Keratinocyte (primary cell): ENCODE results near the gene LRBA. TPM values are rescaled to one million over a fixed set of nuclear protein-coding genes. Genes with fewer than 3 reads are reported as not detected.

Experiments used
- DNase-seq: peaks from one replicate; pipeline ENCODE4 v3.0.0-alpha.2; 2011; ENCODE audit warnings: low read depth, missing footprints, low spot score
- FAIRE-seq: peaks from 2 replicates; lab custom pipeline; 2011; peaks lifted over from hg19 to GRCh38; lab: Jason Lieb, UNC
- H2AFZ ChIP-seq: 2 replicates; pipeline ENCODE4 v1.6.0; 2012; ENCODE audit warnings: low read length, control low read depth, inconsistent platforms; ENCODE audit not compliant: control insufficient read depth
- H3K27ac ChIP-seq: 2 replicates; pipeline ENCODE4 v1.5.1; 2011; ENCODE audit warnings: low read length; ENCODE audit not compliant: control insufficient read depth, insufficient read depth
- H3K27me3 ChIP-seq: 3 replicates; pipeline ENCODE4 v1.6.0; 2011; ENCODE audit warnings: low read length; ENCODE audit not compliant: control insufficient read depth, insufficient read depth; ENCODE audit errors: extremely low read depth
- H3K36me3 ChIP-seq, 2 experiments: 2 replicates in 1 of 2; 3 replicates in 1 of 2; pipeline ENCODE4 v1.5.1; 2011; ENCODE audit warnings: low read length in 2 of 2, mild to moderate bottlenecking in 1 of 2; ENCODE audit not compliant: control insufficient read depth in 2 of 2, insufficient read depth in 2 of 2; ENCODE audit errors: extremely low read depth in 1 of 2
- H3K4me1 ChIP-seq: 3 replicates; pipeline ENCODE4 v1.5.1; 2011; ENCODE audit warnings: low read length; ENCODE audit not compliant: control insufficient read depth, insufficient read depth; ENCODE audit errors: extremely low read depth
- H3K4me2 ChIP-seq: 3 replicates; pipeline ENCODE4 v1.6.0; 2011; ENCODE audit warnings: low read depth, low read length; ENCODE audit not compliant: control insufficient read depth, insufficient read depth; ENCODE audit errors: extremely low read depth
- H3K4me3 ChIP-seq, 3 experiments: fragments of 200-600 bp in 1 of 3; sonication (generic) in 1 of 3; 2 replicates in 2 of 3; 3 replicates in 1 of 3; pipeline ENCODE4 v1.5.1; 2011 to 2016; ENCODE audit warnings: low read length in 3 of 3, mild to moderate bottlenecking in 3 of 3, control low read depth in 2 of 3, inconsistent platforms in 1 of 3, low read depth in 1 of 3, mixed read lengths in 1 of 3, mixed run types in 1 of 3, moderate library complexity in 1 of 3; ENCODE audit not compliant: control insufficient read depth in 2 of 3, insufficient read depth in 2 of 3; ENCODE audit errors: extremely low read depth in 1 of 3
- H3K79me2 ChIP-seq: 2 replicates; pipeline ENCODE4 v1.6.0; 2012; ENCODE audit warnings: low read length; ENCODE audit not compliant: control insufficient read depth, insufficient read depth
- H3K9ac ChIP-seq: 3 replicates; pipeline ENCODE4 v1.6.0; 2011; ENCODE audit warnings: low read length; ENCODE audit not compliant: control insufficient read depth, insufficient read depth; ENCODE audit errors: extremely low read depth
- H3K9me1 ChIP-seq: 3 replicates; pipeline ENCODE4 v1.6.0; 2011; ENCODE audit warnings: low read length; ENCODE audit not compliant: control insufficient read depth, insufficient read depth; ENCODE audit errors: extremely low read depth
- H3K9me3 ChIP-seq: 2 replicates; pipeline ENCODE4 v1.5.1; 2012; ENCODE audit warnings: low read depth, low read length; ENCODE audit not compliant: control insufficient read depth
- H4K20me1 ChIP-seq: 3 replicates; pipeline ENCODE4 v1.6.0; 2011; ENCODE audit warnings: low read length; ENCODE audit not compliant: control insufficient read depth, insufficient read depth; ENCODE audit errors: extremely low read depth
- CTCF ChIP-seq, 3 experiments: IDR thresholded peaks in 1 of 3; conservative IDR thresholded peaks in 1 of 3; optimal IDR thresholded peaks in 1 of 3; 2 replicates in 2 of 3; 3 replicates in 1 of 3; pipeline versions ENCODE3 to v1.5.1; 2011; ENCODE audit warnings: low read length in 3 of 3, mild to moderate bottlenecking in 3 of 3, moderate library complexity in 2 of 3, control low read depth in 1 of 3, inconsistent platforms in 1 of 3; ENCODE audit not compliant: insufficient read depth in 2 of 3; ENCODE audit errors: extremely low read depth in 1 of 3
- EZH2 ChIP-seq: IDR thresholded peaks from one replicate; pipeline ENCODE4 v1.6.1; 2012; ENCODE audit warnings: inconsistent platforms, mild to moderate bottlenecking, low read length, moderate library complexity
- dilution Hi-C: fragments of 300-500 bp; cut with MboI; formaldehyde crosslinking; loops from one replicate; pipeline ENCODE4 v1.7.0; 2020; ENCODE audit warnings: low sequenced_read_pairs; ENCODE audit not compliant: extremely low pct_ligation_motif_present
- polyA plus RNA-seq, 5 experiments: library from polyadenylated mRNA; depleted of rRNA in 3 of 5; stranded (reverse) in 3 of 5; stranded (forward) in 1 of 5; unstranded in 1 of 5; fragments of >200 nt; gene quantifications; 1 replicate in 1 of 5; 2 replicates in 3 of 5; 3 replicates in 1 of 5; pipeline versions ENCODE4 v1.2.1 to v1.2.3, GENCODE V29; 2011 to 2012; ENCODE audit warnings: missing spikeins in 2 of 5, low read depth in 1 of 5, low replicate concordance in 1 of 5

Gene LRBA
- polyA plus RNA-seq, 1 donor (not counting 4 experiments of a cell fraction or from before 2014, with no cell fraction given), result 35.6 TPM

GRCh38 chr4:150289198-150289597, 725.9 kb downstream of the LRBA start:
- dilution Hi-C loops, result no loop called here
- Histone ChIP-seq H3K4me1 (no peaks in the 10 kb centered on the region), H3K27me3 (no peaks in the 10 kb centered on the region), H3K79me2 (no peaks in the 10 kb centered on the region), H3K4me3 (no peak overlapping the region), H3K9me1 (no peaks in the 10 kb centered on the region), H2AFZ (no peak overlapping the region), H4K20me1 (no peaks in the 10 kb centered on the region), H3K36me3 (peaks cover 0 to 2% of the 10 kb centered on the region in 2 experiments), H3K27ac (no peak overlapping the region), H3K9ac (no peak overlapping the region), H3K9me3 (no peaks in the 10 kb centered on the region), H3K4me2 (no peak overlapping the region)
- TF ChIP-seq EZH2 (no peak), CTCF (optimal IDR thresholded peaks at IDR 0.05 in 1 of 3, IDR thresholded peaks at IDR 0.05 in 1 of 3, conservative IDR thresholded peaks at IDR 0.05 in 1 of 3; ENCODE audit: extremely low read depth in 1 of 3, insufficient read depth in 2 of 3, low read length in 3 of 3) (no peak)
- no peak for DNase-seq
- no peak for FAIRE-seq

GRCh38 chr4:150286656-150287055, 728.4 kb downstream of the LRBA start:
- H3K9me1 ChIP-seq, result no peaks in the 10 kb centered on the region
- no peak overlapping the region for H2AFZ ChIP-seq
- FAIRE-seq, result no peak
- H4K20me1 ChIP-seq, result no peaks in the 10 kb centered on the region
- no peak overlapping the region for H3K4me3 ChIP-seq
- H3K27ac ChIP-seq, result no peak overlapping the region
- no peak overlapping the region for H3K9ac ChIP-seq
- no peaks in the 10 kb centered on the region for H3K27me3 ChIP-seq
- TF ChIP-seq CTCF (optimal IDR thresholded peaks at IDR 0.05 in 1 of 3, IDR thresholded peaks at IDR 0.05 in 1 of 3, conservative IDR thresholded peaks at IDR 0.05 in 1 of 3; ENCODE audit: extremely low read depth in 1 of 3, insufficient read depth in 2 of 3, low read length in 3 of 3) (no peak), EZH2 (no peak)
- H3K79me2 ChIP-seq, result no peaks in the 10 kb centered on the region
- no peaks in the 10 kb centered on the region for H3K4me1 ChIP-seq
- dilution Hi-C loops, result no loop called here
- DNase-seq, result no peak
- H3K4me2 ChIP-seq, result no peak overlapping the region
- H3K36me3 ChIP-seq, result peaks cover 0 to 2% of the 10 kb centered on the region in 2 experiments
- H3K9me3 ChIP-seq, result no peaks in the 10 kb centered on the region
